Posterior cingulate gyrus (tissue), 11 donors: ENCODE measurements around the gene ADAMTS17.

Source experiments
- DNase-seq, 10 donors: peaks; one replicate each; pipeline versions ENCODE4 v3.0.0 to v3.0.0-alpha.2; 2020 to 2021; ENCODE audit warnings: mixed read lengths in 3 of 10
- intact Hi-C: fragments of 100-400 bp; cut with DNase I; formaldehyde crosslinking; loops from one replicate; pipeline ENCODE4 v1.15.1; 2023

The ADAMTS17 gene

DNA sequence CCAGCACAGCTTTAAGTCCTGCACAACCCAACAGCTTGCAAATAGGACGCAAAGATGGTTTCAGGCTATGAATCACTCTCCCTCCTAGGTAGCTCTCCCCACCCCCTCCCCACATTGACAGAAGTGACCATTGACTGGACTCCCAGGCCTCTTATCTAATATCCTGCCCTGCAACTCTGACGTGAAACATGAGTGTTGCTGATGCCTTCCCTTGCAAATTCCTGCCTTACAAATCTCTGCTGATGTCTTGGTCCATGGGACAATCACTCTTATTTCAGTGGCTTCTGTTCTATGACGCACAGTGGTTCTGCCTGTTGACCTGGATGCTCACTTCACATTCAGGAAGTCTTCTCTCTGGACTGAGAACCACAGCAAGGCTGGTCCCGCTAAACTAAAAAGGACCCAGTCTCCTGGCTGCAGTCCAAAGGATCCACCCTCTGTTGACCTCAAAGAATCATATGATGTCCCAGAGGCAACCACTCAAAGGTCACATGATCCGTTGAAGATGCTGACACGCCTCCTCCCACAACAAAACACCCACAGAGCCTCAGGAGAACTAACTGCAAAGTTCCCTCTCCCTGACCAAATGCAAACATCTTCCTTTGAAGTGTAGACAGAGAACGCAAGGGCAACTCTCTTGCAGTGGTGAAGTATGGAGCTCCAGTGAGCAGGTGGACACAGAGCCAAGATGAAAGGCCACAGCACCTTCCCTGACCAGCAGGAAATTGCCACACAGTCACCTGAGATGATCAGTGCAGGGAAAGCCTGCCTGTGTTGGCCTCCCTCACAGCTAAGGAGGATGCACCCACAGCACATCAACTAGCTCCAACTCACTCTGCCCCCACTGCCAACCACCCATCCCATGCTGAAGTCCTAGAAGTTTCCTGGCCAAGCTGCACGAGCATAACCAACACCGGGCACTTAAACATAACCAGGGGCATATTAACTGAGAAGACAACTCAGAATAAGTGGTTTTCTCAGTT lies 112.3 kb downstream of the ADAMTS17 start:
- intact Hi-C loops: no loop called here
- no peak for DNase-seq

DNA sequence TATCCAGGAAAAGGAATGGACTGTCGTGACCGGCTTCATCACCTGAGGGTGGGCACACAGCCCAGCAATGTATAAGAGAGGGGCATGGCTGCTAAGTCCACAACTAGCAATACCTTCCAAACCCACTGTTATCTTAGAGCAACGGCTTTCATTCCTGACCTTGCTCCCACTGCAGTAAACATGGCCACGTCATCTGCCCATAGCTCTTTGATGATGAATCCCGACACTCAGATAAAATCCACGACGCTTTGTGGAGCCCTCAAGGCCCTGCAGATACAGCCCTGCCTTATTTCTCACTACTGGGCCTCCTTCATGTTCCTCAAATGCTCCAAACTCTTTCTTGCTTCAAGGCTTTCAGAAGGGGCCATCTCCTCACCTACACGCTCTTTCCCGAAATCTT lies 114.0 kb downstream of the ADAMTS17 start:
- DNase-seq: no peak

DNA sequence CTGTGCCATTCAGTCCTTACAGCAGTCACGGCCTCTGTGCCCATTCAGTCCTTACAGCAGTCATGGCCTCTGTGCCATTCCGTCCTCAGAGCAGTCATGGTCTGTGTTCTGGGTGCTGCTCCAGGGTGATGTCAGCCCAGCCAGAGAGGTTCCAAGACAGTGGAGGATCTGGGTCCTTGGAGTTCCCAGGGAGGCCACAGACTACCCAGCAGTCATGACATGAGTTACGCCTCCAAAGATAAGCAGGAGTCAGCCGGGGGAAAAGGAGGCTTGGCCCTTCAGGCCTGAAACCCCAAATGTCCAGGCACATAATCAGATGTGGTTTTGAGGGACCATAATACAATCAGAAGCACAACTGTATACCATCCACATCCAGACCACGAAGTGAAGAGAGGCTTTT lies 115.7 kb downstream of the ADAMTS17 start:
- DNase-seq: no peak
- intact Hi-C loops: no loop called here

More for the DNA sequence above, 114.0 kb downstream of the ADAMTS17 start:
- intact Hi-C loops: no loop called here

DNA sequence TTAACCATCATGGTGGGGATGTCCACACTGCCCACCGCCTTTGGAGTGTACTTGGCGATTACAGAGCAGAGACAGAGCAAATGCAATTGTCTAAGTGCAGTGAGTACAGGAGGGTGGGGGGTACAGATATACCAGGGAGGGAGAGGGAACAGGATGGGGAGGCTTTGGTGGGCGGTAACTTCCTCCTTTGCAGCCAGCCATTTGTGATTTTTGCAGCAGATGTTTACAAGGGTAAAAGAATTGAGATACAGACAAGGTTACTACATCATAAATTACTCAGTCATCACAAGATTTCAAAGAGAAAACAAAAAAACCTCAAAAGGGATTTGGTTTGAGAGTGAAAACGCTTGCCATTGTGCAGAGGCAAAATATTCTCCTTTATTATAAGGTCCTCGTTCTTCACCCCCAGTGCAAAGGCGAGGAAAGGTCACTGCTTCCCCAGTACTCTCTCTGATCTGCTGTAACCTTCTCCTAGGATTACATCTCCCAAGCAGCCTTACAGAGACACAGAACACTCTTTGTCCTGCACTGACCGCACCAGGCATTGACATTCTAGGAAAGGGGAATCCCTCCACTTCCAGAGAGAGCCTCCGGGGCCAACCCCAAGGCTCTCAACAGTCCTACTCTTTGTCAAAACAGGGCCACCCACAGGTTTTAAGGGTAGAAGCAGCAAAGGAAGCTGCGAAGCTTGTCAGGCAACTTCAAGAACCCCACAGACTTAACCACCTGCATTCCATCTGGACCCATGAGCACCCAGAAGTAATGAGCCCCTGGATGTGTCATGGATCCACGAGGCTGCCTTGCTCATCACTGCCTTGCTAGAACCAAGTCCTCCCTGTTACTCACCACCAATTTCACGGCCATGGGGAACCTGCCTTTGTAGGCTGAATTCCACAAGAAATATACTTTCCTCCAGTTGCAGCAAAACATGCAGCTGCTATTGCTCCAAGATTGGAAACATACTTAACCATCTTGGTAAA lies 117.3 kb downstream of the ADAMTS17 start:
- peak in 2 of 10 donors; percentile 24 to 76 for DNase-seq
- intact Hi-C loops: no loop called here

DNA sequence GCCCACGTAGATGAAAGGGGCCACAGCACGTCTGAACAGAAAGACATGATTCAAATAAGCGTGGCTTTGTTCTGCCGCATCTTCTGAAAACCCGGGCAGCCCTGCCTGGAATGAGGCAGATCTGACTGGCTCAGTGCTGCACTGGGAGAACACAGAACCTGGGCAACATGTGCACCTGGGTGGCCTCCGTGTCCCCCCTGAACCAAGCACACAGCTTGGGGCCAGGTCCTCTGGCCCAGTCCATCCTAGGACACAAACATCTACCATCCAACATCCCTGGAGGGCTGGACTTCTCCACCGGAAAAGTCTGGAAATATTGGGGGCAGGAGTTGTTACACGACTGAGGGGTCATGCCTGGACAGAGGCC lies 119.4 kb downstream of the ADAMTS17 start:
- DNase-seq: no peak
- intact Hi-C loops: no loop called here

DNA sequence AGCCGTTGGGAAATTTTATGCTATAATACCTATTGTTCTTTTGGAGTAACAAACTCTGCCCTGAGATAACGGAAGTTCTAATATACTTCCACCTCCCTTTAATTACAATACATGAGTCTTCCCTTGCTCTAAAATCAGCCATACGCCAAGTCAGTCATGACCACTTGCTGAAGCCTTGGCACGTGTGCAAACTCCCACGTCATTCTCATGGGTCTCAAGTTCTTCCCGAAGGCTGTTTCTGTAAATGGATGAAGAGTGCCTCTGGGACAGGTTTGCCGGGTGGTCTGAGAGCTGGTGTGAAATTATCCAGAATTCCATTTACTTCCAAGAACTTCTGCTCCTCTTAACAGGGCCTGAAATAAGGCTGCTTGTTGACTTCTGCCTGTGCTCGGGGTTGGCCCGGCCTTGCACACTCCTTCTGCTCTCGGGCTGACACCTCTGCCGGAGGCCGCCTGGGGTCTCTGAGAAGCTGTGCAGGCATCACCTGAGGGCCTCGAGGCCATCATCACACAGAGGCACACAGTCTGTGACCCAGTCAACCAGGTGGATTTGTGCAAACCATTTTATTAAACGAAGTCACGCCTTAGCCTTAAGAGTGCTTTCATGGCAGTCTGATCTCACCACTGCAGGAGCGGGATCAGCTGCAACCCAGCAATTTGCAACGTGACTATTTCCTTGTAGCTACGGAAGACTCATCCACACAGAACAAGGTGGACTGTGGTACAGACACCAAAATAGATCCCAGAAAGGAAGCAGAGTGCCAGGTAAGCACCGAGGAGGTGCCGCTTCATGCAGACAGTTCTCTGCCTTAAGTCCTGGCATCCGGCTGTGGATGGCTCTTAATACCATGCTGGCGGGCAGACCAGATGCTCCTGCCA lies 120.1 kb downstream of the ADAMTS17 start:
- DNase-seq: no peak

DNA sequence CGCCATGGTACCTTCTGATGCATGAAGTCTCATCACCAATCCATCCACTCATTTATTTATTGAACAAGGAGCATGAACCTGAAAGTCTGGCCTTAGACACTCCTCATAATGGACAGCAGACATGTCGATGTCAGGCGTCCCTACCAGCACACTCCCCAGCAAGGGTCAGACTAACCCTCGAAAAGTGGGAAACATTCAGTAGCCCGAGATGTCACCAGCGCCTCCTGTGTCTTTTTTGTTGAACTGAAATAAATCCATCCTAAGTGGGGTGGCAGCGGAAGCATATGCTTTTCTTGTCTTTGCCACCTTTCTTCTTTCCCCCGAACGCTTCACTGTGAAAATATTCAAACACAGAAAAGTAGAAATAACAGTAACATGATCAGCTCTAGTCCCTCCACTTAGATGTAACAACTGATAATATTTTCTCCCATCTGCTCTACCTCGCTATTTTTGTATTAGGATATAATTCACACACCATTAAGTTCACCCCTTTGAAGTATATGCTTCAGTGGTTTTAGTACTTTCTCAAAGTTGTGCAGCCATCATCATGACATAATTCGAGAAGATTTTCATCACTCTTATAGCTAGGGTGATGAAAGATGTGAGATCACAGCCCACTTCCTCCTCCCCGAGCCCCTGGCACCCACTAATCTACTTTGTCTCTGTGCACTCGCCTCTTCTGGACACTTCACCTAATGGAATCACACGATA lies 121.6 kb downstream of the ADAMTS17 start:
- DNase-seq: no peak
- intact Hi-C loops: no loop called here

More for the DNA sequence above, 120.1 kb downstream of the ADAMTS17 start:
- intact Hi-C loops: no loop called here

DNA sequence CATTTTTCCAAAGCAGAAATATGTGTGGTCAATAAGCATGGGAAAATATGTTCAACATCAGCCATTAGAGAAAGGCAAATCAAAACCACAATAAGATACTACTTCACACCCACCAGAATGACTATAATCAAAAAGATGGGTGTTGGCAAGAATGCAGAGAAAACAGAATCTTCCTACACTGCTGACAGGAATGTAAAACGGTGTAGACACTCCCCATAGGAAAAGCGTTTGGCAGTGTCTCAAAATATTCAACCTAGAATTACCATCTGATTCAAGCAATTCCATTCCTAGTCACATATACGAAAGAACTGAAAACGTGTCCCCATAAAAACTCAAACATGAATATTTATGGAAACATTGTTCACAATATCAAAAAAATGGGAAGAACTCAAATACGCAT lies 123.3 kb downstream of the ADAMTS17 start:
- no peak for DNase-seq
- intact Hi-C loops: no loop called here

DNA sequence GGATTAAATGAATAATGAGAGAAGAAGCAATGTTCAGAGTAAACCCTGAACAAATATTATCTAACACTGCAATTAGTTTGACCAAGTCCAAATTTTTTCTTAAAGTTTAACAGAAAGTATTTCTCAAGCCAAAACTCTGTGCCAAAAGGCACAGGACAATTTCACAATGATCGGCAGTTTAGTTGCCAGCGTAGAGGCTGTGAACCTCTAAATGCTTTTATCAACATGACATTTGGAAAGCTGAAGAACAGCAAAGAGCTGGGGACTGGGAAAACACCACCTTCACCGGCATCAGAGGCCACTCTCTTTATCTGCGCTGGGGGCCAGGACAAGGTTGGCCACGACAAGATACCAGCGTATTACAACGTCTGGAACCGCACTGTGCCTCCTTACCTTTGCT lies 125.6 kb downstream of the ADAMTS17 start:
- intact Hi-C loops: no loop called here
- DNase-seq: no peak

DNA sequence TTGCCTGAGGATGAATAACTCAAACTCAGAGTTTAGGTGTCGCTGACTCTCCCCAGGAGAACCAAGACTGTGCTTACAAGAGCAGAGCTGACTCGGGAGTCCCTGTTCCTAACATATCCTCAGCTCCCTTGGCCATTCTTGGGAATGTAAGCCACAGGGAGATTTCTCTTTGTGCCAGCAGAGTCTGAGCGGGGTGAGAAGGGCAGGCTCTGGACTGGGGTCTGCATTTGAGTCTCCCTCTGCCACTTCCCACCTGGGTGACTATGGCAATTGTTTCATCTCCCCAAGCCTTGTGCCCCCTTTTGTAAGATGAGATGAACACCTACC lies 126.0 kb downstream of the ADAMTS17 start:
- intact Hi-C loops: no loop called here
- no peak for DNase-seq

DNA sequence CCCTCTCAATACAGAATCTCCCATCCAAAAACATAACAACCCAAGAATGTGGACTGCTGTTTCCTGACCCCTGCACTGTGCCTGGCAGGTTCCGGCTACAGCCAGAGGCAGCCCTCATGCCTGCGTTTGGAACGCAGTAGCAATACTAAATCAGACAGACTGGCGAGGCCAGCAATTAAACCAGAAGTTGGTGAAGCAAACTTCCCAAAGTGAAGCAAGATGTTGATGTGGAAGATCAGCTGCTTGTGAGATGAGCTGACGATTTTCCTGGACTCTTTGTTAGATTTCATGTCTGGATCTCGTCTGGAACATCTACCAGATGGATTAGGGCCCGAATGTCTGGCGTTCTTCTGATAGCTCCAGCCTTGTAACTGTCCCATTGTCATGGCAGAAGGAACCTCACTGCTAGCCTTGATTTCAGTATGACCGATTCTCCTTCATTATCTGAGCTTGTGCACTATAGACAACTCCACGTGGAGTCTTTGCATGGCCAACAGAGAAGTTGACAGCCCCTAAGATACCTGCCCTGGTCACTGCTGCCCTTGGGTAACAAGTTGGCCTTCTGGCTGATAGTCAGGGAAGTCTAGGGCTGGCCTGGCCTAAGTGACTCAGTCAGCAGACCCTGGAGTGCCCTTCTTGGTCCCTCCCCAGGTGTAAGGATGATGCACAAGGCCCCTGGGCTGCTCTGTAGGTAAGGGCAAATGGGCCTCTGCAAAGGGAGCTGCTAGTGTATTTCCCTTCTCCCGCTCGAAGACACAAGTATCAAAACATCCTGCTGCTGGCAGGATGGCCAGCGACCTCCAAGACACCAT lies 126.5 kb downstream of the ADAMTS17 start:
- DNase-seq: peak in 1 of 10 donors; percentile 59
- intact Hi-C loops: no loop called here

DNA sequence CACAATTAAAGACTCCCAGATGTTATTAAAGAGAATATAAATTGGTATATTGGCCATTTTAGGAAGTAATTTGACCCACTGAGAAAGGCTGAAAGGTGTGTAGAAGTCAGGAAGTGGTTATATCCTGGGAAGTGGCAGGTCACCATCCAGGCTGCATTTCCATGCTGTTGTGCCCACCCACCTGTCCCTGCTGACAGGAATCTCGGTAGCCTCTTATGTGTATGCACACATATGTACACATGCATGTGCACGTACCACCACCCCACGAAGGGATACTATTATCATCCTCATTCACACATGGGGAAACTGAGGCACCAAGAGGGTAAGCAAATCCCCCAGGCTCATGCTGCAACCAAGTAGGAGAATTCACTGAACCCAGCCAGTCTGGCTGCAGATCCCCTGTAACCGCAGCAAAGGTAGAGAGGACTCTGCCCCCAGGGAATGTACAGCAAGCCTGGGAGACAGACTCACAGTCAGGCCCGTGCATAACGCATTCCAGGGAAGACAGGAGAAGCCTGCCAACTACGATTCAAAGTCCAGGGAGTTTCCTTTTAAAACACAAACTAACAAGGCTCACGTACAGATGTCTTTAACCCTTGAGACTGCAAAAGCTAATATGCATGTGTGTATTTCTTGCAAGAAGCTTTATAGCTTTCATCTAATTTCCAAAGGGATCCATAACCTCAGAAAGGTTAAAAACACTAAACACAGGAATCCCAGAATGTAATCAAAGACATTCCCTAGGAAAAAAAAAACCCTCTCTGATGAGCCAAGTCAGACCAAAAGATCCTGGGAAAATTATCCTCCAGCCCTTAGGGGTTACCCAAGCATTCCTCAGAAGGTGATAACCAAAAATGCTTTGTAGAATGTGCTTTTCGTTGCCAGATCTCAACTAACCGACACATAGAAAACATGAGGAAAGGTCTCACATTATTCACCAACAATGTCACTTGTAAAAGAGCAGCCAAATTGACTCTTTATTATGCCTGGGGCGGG lies 129.6 kb downstream of the ADAMTS17 start:
- no peak for DNase-seq

DNA sequence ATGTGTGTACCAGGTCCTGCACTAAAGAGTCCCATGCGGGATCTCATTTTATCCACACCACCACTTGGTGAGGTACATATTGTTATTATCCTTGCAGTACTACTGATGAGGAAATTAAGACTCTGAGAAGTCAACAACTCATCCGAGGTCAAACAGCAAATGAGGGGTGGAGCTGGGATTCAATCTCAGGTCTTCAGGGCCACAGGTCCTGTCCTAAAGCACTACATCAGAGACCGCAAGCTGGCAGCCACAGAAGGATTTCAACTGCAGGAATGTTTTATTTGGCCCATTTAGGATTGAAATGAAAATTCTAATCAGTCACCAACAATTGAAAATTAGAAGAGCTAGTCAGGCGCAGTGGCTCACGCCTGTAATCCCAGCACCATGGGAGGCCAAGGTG lies 131.4 kb downstream of the ADAMTS17 start:
- DNase-seq: no peak
- intact Hi-C loops: no loop called here

More for the DNA sequence above, 129.6 kb downstream of the ADAMTS17 start:
- intact Hi-C loops: no loop called here

DNA sequence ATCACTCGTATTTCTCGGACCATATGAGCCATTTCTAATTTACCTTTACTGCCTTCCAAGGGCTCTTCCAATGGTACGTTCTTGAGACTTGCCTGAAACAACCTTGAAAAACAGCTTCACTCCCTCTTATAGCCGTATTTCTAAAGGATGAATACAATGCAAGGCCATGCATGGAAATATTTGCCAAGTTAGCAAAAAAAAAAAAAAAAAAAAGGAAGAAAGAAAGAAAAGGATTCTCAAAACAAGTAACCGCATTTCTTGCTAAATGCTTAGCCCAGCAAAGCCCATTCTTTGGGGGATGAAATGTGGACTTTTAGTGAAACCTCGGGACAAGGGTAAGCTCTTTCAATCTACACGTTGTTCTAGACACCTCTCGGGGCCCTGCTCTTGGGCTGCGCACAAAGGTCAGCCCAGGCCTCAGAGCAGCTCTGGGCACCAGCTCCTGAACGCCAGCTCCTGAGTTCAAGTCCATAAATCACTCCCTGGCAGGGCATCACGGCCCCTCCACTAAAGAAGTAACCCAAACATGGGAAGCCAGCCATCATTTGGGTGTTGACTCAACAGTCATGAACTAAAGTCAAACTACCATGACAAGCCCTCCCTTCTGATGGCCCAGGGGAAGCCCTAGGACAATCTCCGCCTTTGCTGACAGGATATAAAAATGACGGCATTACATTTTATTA lies 132.7 kb downstream of the ADAMTS17 start:
- intact Hi-C loops: no loop called here
- DNase-seq: no peak

DNA sequence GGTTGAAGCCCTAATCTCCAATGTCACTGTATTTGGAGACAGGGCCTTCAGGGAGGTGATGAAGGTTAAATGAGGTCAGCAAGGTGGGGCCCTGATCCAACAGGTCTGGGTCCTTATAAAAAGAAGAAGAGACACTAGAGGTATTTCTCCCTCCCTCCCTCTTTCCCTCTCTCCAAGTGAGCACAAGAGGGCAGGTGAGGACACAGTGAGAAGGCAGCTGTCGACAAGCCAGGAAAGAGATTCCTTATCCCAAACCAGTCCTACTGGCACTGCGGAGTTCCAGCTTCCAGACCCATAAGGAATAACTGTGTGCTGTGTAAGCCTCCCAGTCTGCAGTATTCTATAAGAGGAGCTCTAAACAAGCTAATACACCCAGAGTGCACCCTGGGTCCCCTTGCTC lies 134.7 kb downstream of the ADAMTS17 start:
- intact Hi-C loops: no loop called here
- DNase-seq: no peak

DNA sequence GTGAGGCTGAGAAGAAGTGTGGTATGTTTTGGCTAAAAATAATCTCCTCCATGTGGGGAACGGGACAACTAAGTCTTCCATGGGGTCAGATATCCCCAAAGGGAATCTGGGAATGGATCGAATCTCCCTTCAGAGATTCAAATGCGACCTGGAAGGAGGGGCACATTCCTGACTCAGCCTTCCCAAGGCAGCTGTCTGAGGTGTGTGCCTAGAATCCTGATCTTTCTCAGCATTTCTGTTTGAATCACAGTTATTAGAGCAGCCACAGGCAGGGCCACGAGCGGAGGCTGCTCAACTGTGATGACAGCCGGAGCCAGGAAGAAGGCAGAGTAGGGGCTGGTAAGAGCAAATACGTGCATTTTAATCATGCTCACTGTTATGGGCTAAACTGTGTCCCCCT lies 135.1 kb downstream of the ADAMTS17 start:
- no peak for DNase-seq
- intact Hi-C loops: no loop called here
